ENCODE results near the gene MFAP1. TPM values are rescaled to one million over a fixed set of nuclear protein-coding genes. Genes with fewer than 3 reads are reported as not detected.

MFAP1 gene
- total RNA-seq, 1 donor from 2014 or later, result 17.9 TPM

DNA sequence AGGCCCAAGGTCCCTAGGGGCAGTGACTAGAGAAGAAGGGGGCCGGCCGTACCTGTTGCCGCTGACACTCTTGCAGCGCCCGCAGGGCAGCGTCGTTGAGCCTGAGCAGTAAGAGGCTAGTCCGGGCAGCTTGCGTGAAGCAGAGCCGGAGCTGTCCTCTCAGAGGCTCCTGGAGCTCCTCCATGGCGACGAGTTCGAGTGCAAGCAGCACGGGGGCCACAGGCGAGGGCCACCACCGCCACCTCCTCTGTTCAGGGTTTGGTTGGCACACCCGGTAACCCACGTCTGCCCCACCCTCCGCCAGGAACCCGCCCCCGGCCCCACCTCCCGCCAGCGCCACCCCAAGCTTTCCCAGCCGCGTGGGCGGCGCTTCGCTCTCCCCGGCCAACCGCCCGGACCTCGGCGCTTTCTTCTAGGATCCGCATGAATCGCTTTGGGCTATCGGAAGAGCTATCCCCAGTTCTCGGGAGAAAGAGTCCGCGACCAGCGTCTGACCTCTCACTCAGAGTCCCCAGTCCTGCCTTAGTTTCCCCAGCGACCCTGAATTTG is 47.7 kb downstream of the MFAP1 start, which contains the start of gene ELL3:
Gene ELL3, minus strand, starts transcription at position 249 of the 549 bp plus-strand sequence. Its CDS starts 65 bp downstream, at position 184.
- peak; percentile 93 for DNase-seq (ENCODE audit: low spot score)

DNA sequence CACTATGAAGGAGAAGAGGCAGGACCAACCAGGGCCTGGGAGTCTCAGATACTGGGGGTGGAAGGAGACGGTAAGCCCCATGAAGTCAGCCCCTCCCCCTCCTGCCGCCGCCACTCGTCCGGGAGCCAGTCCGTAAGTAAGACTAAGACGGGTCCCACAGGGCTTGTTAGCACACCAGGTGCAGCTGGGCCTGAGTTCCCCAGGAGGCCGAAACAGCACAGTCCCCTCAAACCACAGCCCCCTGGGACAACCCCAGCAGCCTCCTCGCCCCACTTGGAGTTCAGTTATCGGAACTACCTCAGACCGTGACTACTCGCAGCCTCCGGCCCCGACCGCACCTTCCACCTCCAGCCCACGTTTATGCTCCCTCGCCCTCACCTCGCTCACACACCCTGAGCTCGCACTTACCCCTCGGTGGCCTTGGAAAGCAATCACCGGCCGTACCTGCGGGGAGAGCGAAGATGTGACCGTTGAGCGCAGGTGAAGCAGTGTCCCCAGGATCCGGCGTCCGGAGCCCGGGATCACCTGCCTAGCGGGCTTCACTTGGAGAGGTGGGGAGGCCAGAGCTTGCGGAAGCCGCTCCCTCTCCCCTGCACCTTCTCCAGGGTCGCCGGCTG is 48.3 kb downstream of the MFAP1 start:
- DNase-seq (ENCODE audit: low spot score), result no peak

DNA sequence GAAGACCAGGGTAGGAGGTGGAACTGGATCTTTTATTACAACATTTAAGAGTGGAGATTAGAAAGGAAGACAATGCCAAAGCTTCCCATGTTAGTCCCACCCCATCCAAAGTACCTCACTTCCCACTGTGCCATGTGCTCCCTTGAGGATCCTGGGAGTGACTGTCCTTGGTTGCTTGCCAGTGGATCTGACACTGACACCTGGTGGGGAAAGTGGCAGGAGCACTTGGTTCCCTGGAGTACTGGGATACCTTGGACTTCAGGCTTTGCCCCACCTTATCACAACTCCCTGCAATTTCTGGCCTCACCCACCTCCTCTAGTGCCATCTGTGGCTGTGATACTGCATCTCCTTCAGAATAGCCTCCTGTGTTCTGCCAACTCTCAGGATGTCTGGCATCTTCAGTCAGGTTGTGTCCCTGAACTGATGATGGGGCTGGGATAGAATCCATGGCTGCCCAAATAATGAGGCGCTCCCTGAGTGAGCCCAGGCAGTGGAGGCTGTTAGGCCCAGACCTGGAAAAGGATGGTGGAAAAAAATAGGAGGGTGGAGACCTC is 49.0 kb downstream of the MFAP1 start:
- DNase-seq (ENCODE audit: low spot score), result no peak

DNA sequence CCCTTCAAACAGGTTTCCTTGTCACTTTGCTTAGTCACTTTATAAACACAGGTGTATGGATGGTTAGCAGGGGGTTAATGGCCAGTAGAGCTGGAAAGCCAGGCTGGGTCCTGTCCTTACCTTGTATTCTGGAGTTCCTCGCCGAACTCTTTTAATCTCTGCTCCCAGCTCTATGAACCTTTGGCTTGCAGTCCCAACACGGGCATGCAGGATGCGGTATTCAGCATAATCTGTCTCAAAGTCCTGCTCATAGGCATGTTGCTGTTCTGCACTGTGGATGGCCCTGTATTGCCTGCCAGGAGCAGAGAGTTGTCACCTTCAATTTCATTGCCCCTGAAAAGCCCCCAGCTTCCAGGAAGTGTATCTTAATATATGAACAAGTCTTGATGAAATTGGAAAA is 50.4 kb downstream of the MFAP1 start:
- DNase-seq (ENCODE audit: low spot score), result no peak

DNA sequence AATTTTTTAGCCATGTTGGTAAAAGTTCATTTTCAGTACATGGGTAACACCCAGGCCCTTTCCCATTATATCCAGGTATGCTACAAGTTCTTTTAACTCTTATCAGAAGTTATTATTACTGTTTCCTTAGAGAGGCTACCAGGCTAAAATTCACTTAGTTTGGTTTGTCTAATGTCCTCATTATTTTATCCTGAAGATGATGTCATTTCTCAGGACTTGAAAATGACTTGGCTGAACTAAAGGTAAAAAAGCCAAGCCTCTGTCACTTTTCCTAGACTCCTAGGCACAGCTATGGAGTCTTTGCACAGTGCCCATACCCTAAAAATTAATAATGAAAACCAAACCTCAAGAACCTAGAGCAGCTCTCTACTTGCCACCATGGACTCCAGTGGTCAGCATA is 51.9 kb downstream of the MFAP1 start:
- DNase-seq (ENCODE audit: low spot score), result no peak

DNA sequence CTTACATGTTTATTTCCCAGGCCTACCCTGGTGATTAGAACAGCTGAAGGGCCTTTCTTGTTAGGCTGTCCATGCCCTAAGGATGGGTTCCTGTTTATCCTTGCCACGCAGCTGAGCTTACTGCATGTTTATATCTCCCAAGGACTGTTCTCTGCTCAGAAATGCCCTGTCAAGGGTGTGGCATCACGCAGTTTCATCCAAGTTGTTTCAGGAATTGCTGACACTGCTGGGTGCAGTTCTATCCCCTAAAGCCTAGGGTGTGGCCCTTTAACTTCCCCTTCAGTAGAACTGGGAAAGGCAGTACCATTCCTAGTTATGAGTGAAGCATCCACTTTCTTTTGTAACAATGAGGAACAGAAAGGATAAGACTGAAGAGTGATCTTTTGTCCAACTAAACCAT is 52.7 kb downstream of the MFAP1 start:
- no peak for DNase-seq (ENCODE audit: low spot score)

DNA sequence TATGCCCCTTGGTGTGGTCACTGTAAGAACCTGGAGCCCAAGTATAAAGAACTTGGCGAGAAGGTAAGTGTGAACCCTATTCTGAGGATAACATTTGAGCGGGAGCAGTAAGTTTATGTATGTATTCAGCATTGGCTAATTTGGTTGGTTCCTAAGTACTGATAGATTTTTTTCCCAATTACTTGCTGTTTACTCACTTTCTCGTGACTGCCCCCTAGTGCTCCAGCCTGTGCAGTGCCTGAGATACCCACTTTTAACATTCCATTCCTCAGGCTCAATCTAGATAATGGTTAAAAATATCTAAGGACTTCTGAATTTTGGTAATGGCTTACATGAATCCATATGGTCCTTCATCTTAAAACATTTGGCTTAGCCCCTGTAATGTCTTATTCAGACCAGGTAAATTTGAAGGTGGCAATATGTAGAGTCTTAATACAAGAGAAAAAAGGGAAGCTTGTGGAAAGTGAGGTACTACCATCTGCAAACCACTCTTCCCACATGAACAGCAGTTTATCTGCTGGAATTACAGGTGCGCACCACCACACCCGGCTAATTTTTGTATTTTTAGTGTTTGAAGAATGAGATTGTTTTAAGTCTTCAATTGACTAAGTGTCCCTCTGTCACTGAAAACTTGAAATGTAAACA is 54.8 kb downstream of the MFAP1 start:
- no peak for DNase-seq (ENCODE audit: low spot score)

DNA sequence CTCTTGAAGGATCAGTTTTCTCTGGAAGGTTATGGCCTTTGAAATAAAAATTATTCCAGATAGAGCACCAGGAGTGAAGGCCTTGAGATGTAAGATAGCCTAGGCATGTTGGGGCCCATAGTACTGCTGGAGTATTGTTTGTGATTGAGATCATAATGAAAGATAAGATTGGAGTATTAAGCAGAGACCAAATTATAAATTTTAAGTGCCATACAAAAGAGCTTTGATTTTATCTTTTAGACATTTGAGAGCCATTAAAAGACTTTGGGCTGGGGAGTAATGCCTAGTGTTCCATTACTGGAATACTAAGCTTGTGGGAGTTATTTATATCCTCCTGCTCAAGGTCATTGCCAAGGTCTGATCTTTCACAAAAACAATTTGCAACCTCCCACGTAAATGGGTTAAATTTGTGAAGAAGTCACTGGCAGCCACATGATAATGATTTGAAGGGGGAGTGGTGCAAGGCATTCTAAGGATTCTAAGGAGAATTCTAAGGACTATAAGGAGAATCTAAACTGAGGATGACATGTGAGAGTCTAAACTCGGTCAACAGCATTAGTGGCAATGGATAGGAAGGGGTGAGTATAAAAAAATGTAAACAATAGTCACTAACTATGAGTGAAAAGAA is 60.6 kb downstream of the MFAP1 start:
- DNase-seq (ENCODE audit: low spot score), result no peak

DNA sequence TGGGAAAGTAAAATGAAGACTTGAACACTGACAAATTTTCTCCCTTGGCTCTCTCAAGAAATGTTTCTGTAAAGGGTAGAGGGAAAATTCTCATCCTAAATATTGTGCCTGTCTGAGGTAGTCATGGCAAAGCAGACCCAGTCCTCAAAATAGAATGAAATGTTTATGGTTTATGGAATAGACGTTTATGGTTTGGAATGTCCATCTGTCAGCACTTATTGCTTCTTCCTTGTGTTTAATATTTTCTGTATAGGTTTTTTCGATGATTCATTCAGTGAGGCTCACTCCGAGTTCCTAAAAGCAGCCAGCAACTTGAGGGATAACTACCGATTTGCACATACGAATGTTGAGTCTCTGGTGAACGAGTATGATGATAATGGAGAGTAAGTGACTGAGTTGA is 61.7 kb downstream of the MFAP1 start:
- DNase-seq (ENCODE audit: low spot score), result no peak

Small RNA genes lying within 50 kb of the gene (microRNA-seq; reads per million reads assigned to microRNA genes)
- not detected for gene MIR1282 (ENCODE audit: borderline number of aligned reads)

Other genes with a start within 250 kb of the MFAP1 start
- gene PPIP5K1, start 234.5 kb downstream of the MFAP1 start, total RNA-seq, result 63.5 TPM
- gene CKMT1B, start 230.7 kb downstream of the MFAP1 start, total RNA-seq, result 2.2 TPM
- gene STRC, start 205.9 kb downstream of the MFAP1 start, total RNA-seq, result 0.10 TPM
- 5.2 TPM for gene CATSPER2, start 175.8 kb downstream of the MFAP1 start, total RNA-seq
- gene CKMT1A, start 130.8 kb downstream of the MFAP1 start, total RNA-seq, result 2.6 TPM
- gene PDIA3, start 78.3 kb downstream of the MFAP1 start, total RNA-seq, result 295 TPM
- gene ELL3, start 47.7 kb downstream of the MFAP1 start, total RNA-seq, result 2.0 TPM
- 932 TPM for gene SERF2, start 32.4 kb downstream of the MFAP1 start, total RNA-seq
- gene SERINC4, start 24.5 kb downstream of the MFAP1 start, total RNA-seq, result 0.22 TPM
- 18.0 TPM for gene HYPK, start 24.1 kb downstream of the MFAP1 start, total RNA-seq
- 2.2 TPM for gene WDR76, start 2.3 kb upstream of the MFAP1 start, total RNA-seq

All from mesenteric fat pad (tissue), 1 donor.